NT2/D1 (cell line): ENCODE data around the gene GSK3B.

ENCODE experiments used
- SUZ12 ChIP-seq: IDR thresholded peaks from 2 replicates; pipeline ENCODE4 v1.6.1; 2011; ENCODE audit not compliant: insufficient read length, insufficient read depth; ENCODE audit errors: extremely low read depth
- YY1 ChIP-seq: IDR thresholded peaks from 2 replicates; pipeline ENCODE4 v1.6.1; 2011; ENCODE audit not compliant: insufficient read length, insufficient read depth
- ZNF274 ChIP-seq: IDR thresholded peaks from 2 replicates; pipeline ENCODE4 v1.6.1; 2011; ENCODE audit warnings: mild to moderate bottlenecking, low read depth, low read length

DNA sequence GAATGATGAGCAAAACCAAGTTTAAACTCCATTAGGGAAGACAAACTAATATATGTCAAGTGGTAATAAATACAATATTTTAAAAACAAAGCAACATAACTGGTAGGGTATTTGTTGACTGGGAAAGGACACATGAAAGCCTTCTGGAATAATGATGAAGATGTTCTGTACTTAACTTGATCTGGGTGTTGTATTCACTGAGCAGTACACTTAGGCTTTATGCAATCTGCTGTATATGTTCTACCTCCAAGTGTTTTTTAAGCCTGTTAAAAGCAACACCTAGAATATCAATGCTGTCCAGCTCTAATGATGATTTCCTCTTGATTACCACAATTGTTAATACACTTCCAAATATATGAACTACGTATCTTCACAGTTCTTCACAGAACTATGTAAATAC lies 46.6 kb downstream of the GSK3B start:
- no peak for TF ChIP-seq ZNF274
- TF ChIP-seq YY1 = no peak
- TF ChIP-seq SUZ12 = no peak
